Loucy (cell line): Measurements from ENCODE around the gene MMUT.
"Not testable (repeated sequence)": the region's sequence is repeated elsewhere in the genome, so short reads cannot be mapped to it uniquely, and the experiment has no call there.

Experiments used
- H2AFZ ChIP-seq: fragments of 200-600 bp; sonication (generic); 2 replicates; pipeline ENCODE4 v1.6.0; 2016; ENCODE audit warnings: antibody characterized with exemption, mild to moderate bottlenecking, low read length, moderate library complexity
- H3F3A ChIP-seq: fragments of 200-600 bp; 2 replicates; pipeline ENCODE4 v1.6.0; 2016; ENCODE audit warnings: antibody characterized with exemption, low read depth, mild to moderate bottlenecking
- H3K27me3 ChIP-seq: fragments of 200-600 bp; sonication (generic); 2 replicates; pipeline ENCODE4 v1.6.1; 2014; ENCODE audit warnings: low read length, mild to moderate bottlenecking; ENCODE audit not compliant: insufficient read depth, poor library complexity, severe bottlenecking
- H3K36me3 ChIP-seq: fragments of 200-600 bp; sonication (generic); 2 replicates; pipeline ENCODE4 v1.6.1; 2016; ENCODE audit warnings: low read length; ENCODE audit not compliant: insufficient read depth
- H3K4me1 ChIP-seq: fragments of 200-600 bp; sonication (generic); 2 replicates; pipeline ENCODE4 v1.5.1; 2014; ENCODE audit warnings: low read length, mild to moderate bottlenecking; ENCODE audit not compliant: insufficient read depth, poor library complexity, severe bottlenecking
- H3K4me2 ChIP-seq: fragments of 200-600 bp; sonication (generic); 2 replicates; pipeline ENCODE4 v1.6.0; 2014; ENCODE audit warnings: antibody characterized with exemption, low read length, low read depth, mild to moderate bottlenecking; ENCODE audit not compliant: poor library complexity, severe bottlenecking
- H3K4me3 ChIP-seq: fragments of 200-600 bp; sonication (generic); 2 replicates; pipeline ENCODE4 v1.5.1; 2014; ENCODE audit warnings: low read length, mild to moderate bottlenecking, mixed read lengths; ENCODE audit not compliant: poor library complexity, severe bottlenecking
- H3K79me2 ChIP-seq: fragments of 200-600 bp; sonication (generic); 2 replicates; pipeline ENCODE4 v1.6.1; 2014; ENCODE audit warnings: low read length; ENCODE audit not compliant: insufficient read depth
- H3K9ac ChIP-seq: fragments of 200-600 bp; sonication (generic); 2 replicates; pipeline ENCODE4 v1.6.0; 2014; ENCODE audit warnings: mild to moderate bottlenecking, low read depth, low read length, moderate library complexity; ENCODE audit not compliant: poor library complexity, severe bottlenecking
- H3K9me2 ChIP-seq: fragments of 200-600 bp; sonication (generic); replicated peaks from 2 replicates; pipeline ENCODE4 v1.6.1; 2016; ENCODE audit warnings: low read depth, low read length, mixed read lengths
- H3K9me3 ChIP-seq: fragments of 200-600 bp; sonication (generic); 2 replicates; pipeline ENCODE4 v1.6.1; 2014; ENCODE audit warnings: mild to moderate bottlenecking, antibody characterized with exemption, low read length, low read depth; ENCODE audit not compliant: insufficient read depth
- H4K20me1 ChIP-seq: fragments of 200-600 bp; sonication (generic); 2 replicates; pipeline ENCODE4 v1.6.0; 2014; ENCODE audit warnings: antibody characterized with exemption, low read length, mild to moderate bottlenecking; ENCODE audit not compliant: insufficient read depth, poor library complexity, severe bottlenecking
- CTCF ChIP-seq: fragments of 200-600 bp; sonication (generic); conservative IDR thresholded peaks from 2 replicates; pipeline ENCODE4 v1.5.1; 2014; ENCODE audit warnings: mild to moderate bottlenecking, antibody characterized with exemption, low read length
- EZH2phosphoT487 ChIP-seq: fragments of 200-600 bp; IDR thresholded peaks from 2 replicates; pipeline ENCODE4 v1.6.1; 2018; ENCODE audit warnings: antibody characterized with exemption, mild to moderate bottlenecking, moderate library complexity, borderline replicate concordance

Gene MMUT

GRCh38 chr6:49409951-49410542, 53.0 kb downstream of the MMUT start:
- Histone ChIP-seq H3K4me2 (peak overlapping the region; percentile 43), H3K27me3 (no peaks in the 10 kb centered on the region), H4K20me1 (no peaks in the 10 kb centered on the region), H3K9ac (no peak overlapping the region), H3K4me1 (no peaks in the 10 kb centered on the region), H3K9me2 (no peaks in the 10 kb centered on the region), H3F3A (no peaks in the 10 kb centered on the region), H3K4me3 (no peak overlapping the region), H3K36me3 (no peaks in the 10 kb centered on the region), H3K79me2 (no peaks in the 10 kb centered on the region), H2AFZ (peak overlapping the region; percentile 71), H3K9me3 (no peaks in the 10 kb centered on the region)
- TF ChIP-seq EZH2phosphoT487: no peak
- peak; percentile 83 for TF ChIP-seq CTCF

GRCh38 chr6:49406250-49406970, 56.6 kb downstream of the MMUT start:
- Histone ChIP-seq H4K20me1 (no peaks in the 10 kb centered on the region), H3F3A (no peaks in the 10 kb centered on the region), H2AFZ (peak overlapping the region; percentile 39; the same call in 1 of the 2 replicates), H3K9ac (no peak overlapping the region), H3K4me2 (no peak overlapping the region), H3K4me1 (no peaks in the 10 kb centered on the region), H3K4me3 (no peak overlapping the region), H3K9me2 (no peaks in the 10 kb centered on the region), H3K9me3 (no peaks in the 10 kb centered on the region), H3K79me2 (no peaks in the 10 kb centered on the region), H3K27me3 (no peaks in the 10 kb centered on the region), H3K36me3 (no peaks in the 10 kb centered on the region)
- TF ChIP-seq CTCF: no peak; the same call in 1 of the 2 replicates
- no peak for TF ChIP-seq EZH2phosphoT487

GRCh38 chr6:49401063-49401462, 62.0 kb downstream of the MMUT start:
- H3K27me3 ChIP-seq: no peaks in the 10 kb centered on the region
- no peaks in the 10 kb centered on the region for H3K9me3 ChIP-seq
- H3K79me2 ChIP-seq: no peaks in the 10 kb centered on the region
- H3K9ac ChIP-seq: no peak overlapping the region
- no peak overlapping the region for H2AFZ ChIP-seq
- H4K20me1 ChIP-seq: no peaks in the 10 kb centered on the region
- H3K4me1 ChIP-seq: no peaks in the 10 kb centered on the region
- H3K4me2 ChIP-seq: no peak overlapping the region
- H3K9me2 ChIP-seq: no peaks in the 10 kb centered on the region
- no peaks in the 10 kb centered on the region for H3F3A ChIP-seq
- no peak for TF ChIP-seq EZH2phosphoT487
- no peak for TF ChIP-seq CTCF
- no peaks in the 10 kb centered on the region for H3K36me3 ChIP-seq
- H3K4me3 ChIP-seq: no peak overlapping the region

GRCh38 chr6:49386667-49387508, 76.2 kb downstream of the MMUT start:
- H3K9me3 ChIP-seq, H3K27me3 ChIP-seq, H3K36me3 ChIP-seq, H3K79me2 ChIP-seq, H4K20me1 ChIP-seq, H3K4me1 ChIP-seq, H3F3A ChIP-seq, H3K9ac ChIP-seq, H3K4me2 ChIP-seq, H3K9me2 ChIP-seq, H2AFZ ChIP-seq, H3K4me3 ChIP-seq: not testable (repeated sequence)
